HUES48 (cell line): ENCODE data around the gene HOXD3.

Experiments used
- H3K27ac ChIP-seq: one replicate; pipeline ENCODE4 v1.7.0; 2013; ENCODE audit warnings: low read depth, low read length, inconsistent platforms
- H3K27me3 ChIP-seq: 2 replicates; pipeline ENCODE4 v1.6.1; 2013; ENCODE audit warnings: mild to moderate bottlenecking, low read length; ENCODE audit not compliant: control insufficient read depth, insufficient read depth
- H3K36me3 ChIP-seq: 2 replicates; pipeline ENCODE4 v1.6.1; 2013; ENCODE audit warnings: low read length; ENCODE audit not compliant: control insufficient read depth, insufficient read depth
- H3K4me1 ChIP-seq: 2 replicates; pipeline ENCODE4 v1.6.1; 2013; ENCODE audit warnings: mild to moderate bottlenecking, low read length; ENCODE audit not compliant: control insufficient read depth, insufficient read depth
- H3K4me3 ChIP-seq: 2 replicates; pipeline ENCODE4 v1.5.1; 2013; ENCODE audit warnings: mild to moderate bottlenecking, low read depth, low read length
- H3K9ac ChIP-seq: 2 replicates; pipeline ENCODE4 v1.6.1; 2013; ENCODE audit warnings: mild to moderate bottlenecking, low read depth, low read length, moderate library complexity
- H3K9me3 ChIP-seq: 2 replicates; pipeline ENCODE4 v1.6.1; 2013; ENCODE audit warnings: low read length; ENCODE audit not compliant: control insufficient read depth, insufficient read depth

HOXD3 gene

DNA sequence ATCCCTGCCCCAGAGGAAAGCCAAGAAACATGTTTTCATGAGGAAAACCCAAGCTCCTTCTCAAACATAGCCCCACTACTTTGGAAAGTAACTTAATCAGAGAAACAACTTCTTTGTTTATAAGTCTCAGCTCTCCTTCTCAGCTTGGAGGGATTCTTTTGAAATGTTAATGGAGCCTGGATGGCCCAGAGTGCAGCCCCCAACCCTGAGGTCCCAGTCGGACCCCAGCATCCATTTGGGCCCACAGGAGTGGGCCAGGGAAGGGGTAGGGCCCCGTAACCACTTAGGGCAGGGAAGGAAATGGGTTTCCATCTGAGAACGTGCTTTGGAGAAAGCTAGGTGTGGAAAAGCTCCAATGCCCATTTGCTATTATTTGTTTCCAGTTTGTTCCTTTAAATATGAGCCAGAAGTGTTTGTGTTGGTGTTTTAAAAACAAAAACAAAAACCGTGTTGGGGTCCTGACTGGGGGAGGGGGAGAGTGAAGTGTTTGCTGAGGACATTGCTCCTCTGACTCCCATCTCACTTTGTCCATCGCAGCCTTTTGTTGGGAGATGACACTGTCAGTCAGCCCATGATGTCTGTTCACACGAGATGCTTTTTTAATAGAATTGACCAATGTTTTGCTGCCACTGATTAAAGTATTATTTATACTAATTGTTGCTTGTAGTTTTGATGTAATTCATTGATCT, 1.6 kb upstream of the HOXD3 start:
- peaks cover 19% of the 10 kb centered on the region; the same call in 1 of the 2 replicates for H3K4me1 ChIP-seq
- no peak overlapping the region for H3K4me3 ChIP-seq
- peaks cover 100% of the 10 kb centered on the region for H3K27me3 ChIP-seq
- H3K36me3 ChIP-seq, result no peaks in the 10 kb centered on the region
- H3K9me3 ChIP-seq, result no peaks in the 10 kb centered on the region
- H3K27ac ChIP-seq, result no peak overlapping the region
- no peak overlapping the region for H3K9ac ChIP-seq

DNA sequence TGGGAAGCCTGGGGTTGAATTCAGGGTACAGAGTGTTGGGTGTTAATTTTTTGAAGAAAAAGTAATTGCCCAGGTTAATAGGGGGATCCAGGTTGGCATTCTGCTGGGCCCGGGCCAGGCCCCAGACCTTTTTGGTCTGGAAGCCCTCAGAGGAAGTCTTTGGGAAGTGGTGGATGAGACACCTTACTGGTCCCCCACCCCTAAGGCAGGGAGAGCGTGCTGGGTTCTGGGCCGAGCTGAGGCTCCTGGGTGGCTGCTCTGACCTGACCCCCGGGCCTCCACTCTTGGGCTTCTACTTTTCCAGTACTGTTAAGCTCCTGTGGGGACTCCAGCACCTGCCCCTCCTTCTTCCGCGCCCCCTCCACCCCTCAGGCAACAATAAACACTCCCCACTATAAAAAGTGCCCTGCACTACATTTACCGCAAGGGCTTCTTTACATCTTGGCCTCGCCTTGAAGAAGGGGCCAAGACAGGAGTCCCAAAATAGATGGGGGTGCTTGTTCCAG, 753 bp upstream of the HOXD3 start:
- Histone ChIP-seq H3K36me3 (no peaks in the 10 kb centered on the region), H3K9me3 (no peaks in the 10 kb centered on the region), H3K27ac (no peak overlapping the region), H3K4me3 (no peak overlapping the region), H3K27me3 (peaks cover 100% of the 10 kb centered on the region), H3K4me1 (peaks cover 19% of the 10 kb centered on the region; the same call in 1 of the 2 replicates), H3K9ac (no peak overlapping the region)

- no peaks in the 10 kb centered on the region for H3K9me3 ChIP-seq
- H3K4me1 ChIP-seq, result peaks cover 14% of the 10 kb centered on the region; the same call in 1 of the 2 replicates
- no peak overlapping the region for H3K27ac ChIP-seq
- H3K36me3 ChIP-seq, result no peaks in the 10 kb centered on the region
- no peak overlapping the region for H3K4me3 ChIP-seq
- H3K9ac ChIP-seq, result no peak overlapping the region
- peaks cover 100% of the 10 kb centered on the region for H3K27me3 ChIP-seq
Measured at GRCh38 chr2:176157499-176158185, 535 bp downstream of the HOXD3 start.

DNA sequence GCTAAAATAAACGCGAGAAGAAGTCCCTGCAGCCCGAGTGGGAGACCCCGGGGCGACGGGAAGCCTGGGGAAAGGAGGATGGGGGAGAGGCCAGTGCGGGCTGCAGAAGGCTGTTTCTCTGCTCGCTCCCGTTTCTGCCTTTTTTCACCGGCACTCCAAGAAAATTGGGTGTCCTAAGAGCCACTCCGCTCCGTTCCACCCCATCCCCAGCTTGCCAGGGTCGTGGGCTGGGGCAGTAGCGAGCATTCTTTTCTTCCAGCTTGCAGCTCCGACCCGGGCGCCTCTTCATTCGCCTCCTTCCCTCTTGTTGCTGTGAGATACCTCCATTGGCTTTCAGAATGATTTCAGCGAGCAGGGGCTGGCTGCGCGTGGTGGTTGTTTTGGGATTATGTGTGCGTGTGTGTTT, 1.1 kb downstream of the HOXD3 start:
- Histone ChIP-seq H3K9ac (no peak overlapping the region), H3K4me1 (peaks cover 14% of the 10 kb centered on the region; the same call in 1 of the 2 replicates), H3K36me3 (no peaks in the 10 kb centered on the region), H3K4me3 (no peak overlapping the region), H3K9me3 (no peaks in the 10 kb centered on the region), H3K27ac (no peak overlapping the region), H3K27me3 (peaks cover 100% of the 10 kb centered on the region)

- no peak overlapping the region for H3K27ac ChIP-seq
- H3K9ac ChIP-seq, result no peak overlapping the region
- H3K36me3 ChIP-seq, result no peaks in the 10 kb centered on the region
- H3K9me3 ChIP-seq, result no peaks in the 10 kb centered on the region
- no peak overlapping the region for H3K4me3 ChIP-seq
- H3K27me3 ChIP-seq, result peaks cover 100% of the 10 kb centered on the region
- peaks cover 14% of the 10 kb centered on the region; the same call in 1 of the 2 replicates for H3K4me1 ChIP-seq
Measured at GRCh38 chr2:176158855-176159662, 2.0 kb downstream of the HOXD3 start.

DNA sequence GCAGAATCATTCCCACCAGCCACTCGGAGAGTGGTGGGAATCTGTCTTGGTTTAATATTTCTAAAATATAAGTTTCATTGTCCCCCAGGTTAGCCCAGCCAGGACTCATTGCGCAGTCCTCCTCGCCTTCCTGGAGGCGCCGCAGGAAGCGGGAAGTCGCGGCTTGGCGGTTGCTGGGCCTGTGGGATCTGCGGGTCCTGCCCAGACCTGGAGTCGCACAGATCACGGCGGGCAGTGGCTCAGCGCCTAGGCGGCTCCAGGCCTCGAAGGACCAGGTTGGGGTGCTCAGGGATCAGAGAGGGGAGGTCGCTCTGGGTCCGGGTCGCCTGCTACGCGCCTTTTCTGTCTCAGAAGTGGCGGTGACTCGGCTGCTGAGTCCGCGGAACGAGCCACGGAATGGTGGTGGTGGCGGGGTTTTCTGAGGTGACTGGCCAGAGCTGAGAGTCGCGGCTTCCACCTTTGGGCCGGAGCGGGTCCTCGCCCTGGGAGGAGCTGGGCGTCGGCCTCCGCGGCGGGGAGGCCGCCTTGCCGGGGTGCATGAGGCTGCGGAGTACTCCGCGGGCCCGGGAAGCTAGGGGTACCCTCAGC, 2.6 kb downstream of the HOXD3 start:
- peaks cover 100% of the 10 kb centered on the region for H3K27me3 ChIP-seq
- no peak overlapping the region for H3K9ac ChIP-seq
- no peak overlapping the region for H3K27ac ChIP-seq
- H3K36me3 ChIP-seq, result no peaks in the 10 kb centered on the region
- H3K4me1 ChIP-seq, result peaks cover 18% of the 10 kb centered on the region
- no peak overlapping the region for H3K4me3 ChIP-seq
- H3K9me3 ChIP-seq, result no peaks in the 10 kb centered on the region

DNA sequence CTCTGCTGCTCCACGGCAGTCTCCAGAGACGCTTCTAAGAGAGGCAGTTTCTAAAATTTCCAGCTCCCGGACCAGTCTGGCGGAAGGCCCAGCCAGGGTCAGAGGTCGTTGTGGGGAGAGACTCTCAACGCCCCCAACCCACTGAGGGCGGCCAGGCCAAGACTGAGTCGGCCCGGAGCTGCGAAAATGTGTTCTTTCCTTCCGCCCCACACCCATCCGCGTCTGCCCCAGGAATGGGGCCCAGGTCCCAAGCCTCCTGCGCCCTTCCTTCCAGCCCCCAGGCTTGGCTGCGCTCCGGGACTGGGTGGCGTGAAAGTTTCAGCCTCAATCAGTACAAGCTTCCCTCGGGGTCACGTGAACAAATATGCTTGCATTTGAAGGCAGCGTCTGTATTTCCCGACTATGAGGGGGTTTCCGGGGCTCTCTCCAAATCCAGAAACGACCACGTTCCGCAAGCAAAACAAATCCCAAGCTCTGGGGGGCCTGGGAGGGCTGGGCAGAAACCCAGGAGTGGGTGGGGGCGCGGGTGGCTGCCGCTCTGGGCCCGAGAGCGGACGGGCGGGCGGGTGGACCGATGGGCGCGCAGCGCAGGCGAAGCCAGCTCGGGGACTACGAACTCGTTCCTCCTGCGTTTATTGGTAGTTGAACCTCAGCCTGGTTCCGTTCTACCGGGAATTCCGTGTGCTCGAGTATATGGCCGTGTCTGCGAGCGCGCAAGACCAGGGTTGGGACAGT, 3.3 kb downstream of the HOXD3 start:
- H3K9ac ChIP-seq, result no peak overlapping the region
- H3K9me3 ChIP-seq, result no peaks in the 10 kb centered on the region
- H3K27me3 ChIP-seq, result peaks cover 100% of the 10 kb centered on the region
- H3K4me1 ChIP-seq, result peaks cover 17% of the 10 kb centered on the region
- no peak overlapping the region for H3K4me3 ChIP-seq
- no peak overlapping the region for H3K27ac ChIP-seq
- H3K36me3 ChIP-seq, result no peaks in the 10 kb centered on the region

GRCh38 chr2:176160986-176161824, 4.1 kb downstream of the HOXD3 start:
- peaks cover 14% of the 10 kb centered on the region for H3K4me1 ChIP-seq
- H3K36me3 ChIP-seq, result no peaks in the 10 kb centered on the region
- H3K27me3 ChIP-seq, result peaks cover 100% of the 10 kb centered on the region
- H3K27ac ChIP-seq, result no peak overlapping the region
- H3K9me3 ChIP-seq, result no peaks in the 10 kb centered on the region
- H3K9ac ChIP-seq, result no peak overlapping the region
- H3K4me3 ChIP-seq, result no peak overlapping the region

DNA sequence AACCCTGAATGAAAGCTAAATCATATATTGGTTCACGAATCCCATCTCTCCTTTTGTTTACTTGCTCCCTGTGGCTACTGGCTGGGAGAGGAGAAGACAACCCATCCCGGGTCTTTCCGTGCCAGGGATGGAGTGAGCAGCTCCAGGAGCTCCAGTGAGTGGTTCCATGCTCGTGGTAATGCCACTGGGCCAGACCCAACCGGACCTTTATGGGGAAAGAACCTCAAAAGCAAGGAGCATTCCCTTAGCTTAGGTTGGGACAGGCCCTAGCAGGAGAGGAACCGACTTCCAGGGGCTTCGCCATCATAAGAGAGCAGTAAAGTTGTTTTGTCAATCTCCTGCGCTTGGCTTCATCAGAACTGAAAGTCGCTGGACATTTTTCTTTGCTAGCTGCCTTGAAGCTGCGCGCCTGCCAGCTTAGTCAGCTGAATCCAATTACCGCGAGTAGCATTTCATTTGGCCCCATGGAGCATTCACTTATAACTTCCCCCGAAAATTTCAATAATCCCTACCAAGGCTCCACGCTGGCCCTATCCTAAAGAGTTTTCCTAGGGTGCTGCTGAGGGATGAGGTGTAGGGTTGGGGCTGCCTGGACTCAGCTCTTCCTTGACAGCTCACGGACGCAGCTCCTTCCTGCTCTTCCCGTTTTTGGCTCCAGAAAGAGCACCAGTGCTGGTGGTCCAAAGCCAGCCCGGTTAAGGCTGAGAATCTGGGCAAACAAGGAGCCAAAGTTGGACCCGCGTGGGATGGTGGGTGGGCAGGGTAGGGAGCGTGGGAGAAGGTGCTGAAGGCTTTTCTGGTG, 4.9 kb downstream of the HOXD3 start:
- Histone ChIP-seq H3K4me1 (peaks cover 14% of the 10 kb centered on the region), H3K27ac (no peak overlapping the region), H3K9ac (no peak overlapping the region), H3K9me3 (no peaks in the 10 kb centered on the region), H3K36me3 (no peaks in the 10 kb centered on the region), H3K27me3 (peaks cover 100% of the 10 kb centered on the region), H3K4me3 (no peak overlapping the region)
